Gastrocnemius medialis (tissue), 4 donors: Measurements from ENCODE around the gene SHPK.

ENCODE experiments used
- CTCF ChIP-seq, 5 experiments: fragments of 450-650 bp in 3 of 5; fragments of 200-600 bp in 2 of 5; sonication (generic) in 2 of 5; IDR thresholded peaks in 4 of 5; conservative IDR thresholded peaks in 1 of 5; 1 replicate in 4 of 5; 2 replicates in 1 of 5; pipeline ENCODE4 v1.5.1; 2016 to 2019; ENCODE audit warnings: antibody characterized with exemption in 5 of 5, mild to moderate bottlenecking in 3 of 5, moderate library complexity in 3 of 5
- POLR2A ChIP-seq, 2 donors: fragments of 450-650 bp; IDR thresholded peaks; one replicate each; pipeline ENCODE4 v1.6.1; 2017; ENCODE audit warnings: antibody characterized with exemption in 2 of 2, mild to moderate bottlenecking in 2 of 2, moderate library complexity in 2 of 2

DNA sequence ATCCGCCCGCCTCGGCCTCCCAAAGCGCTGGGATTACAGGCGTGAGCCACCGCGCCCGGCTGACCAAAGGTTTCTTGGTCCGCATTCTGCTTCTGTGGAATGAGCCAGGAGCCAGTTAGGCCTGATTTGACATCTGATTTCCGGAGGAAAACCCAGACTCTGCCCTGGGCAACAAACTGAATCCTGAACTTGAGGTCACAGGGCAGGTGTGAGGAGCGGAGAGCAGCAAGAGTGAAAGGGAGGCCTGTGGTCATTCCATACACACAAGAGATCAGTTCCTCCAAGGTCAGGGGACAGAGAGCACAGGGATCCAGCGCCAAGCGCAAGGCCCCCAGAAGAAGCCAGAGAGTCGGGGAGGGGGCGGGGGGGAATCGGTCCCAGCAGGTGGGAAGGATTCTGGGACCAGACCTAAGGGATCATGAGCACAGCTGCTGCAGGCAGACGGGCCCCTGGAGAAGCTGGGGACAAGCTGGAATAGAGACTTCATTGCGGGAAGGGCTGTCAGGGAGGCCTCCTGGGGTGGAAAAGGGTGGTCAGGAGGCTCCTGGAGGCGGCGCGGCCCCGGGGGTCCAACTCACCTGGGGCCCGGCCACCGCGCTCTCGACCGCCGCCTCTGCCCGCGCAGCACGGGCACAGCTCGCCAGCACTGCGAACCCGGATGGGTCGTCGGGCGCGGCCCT, 436 bp downstream of the SHPK start:
- no peak for TF ChIP-seq CTCF (IDR thresholded peaks at IDR 0.05 in 4 of 5, conservative IDR thresholded peaks at IDR 0.05 in 1 of 5)
- TF ChIP-seq POLR2A (IDR thresholded peaks at IDR 0.05) = no peak
